Naive thymus-derived CD4-positive, alpha-beta T cell (primary cell): Measurements from ENCODE around the gene TOR4A. TPM values are rescaled to one million over a fixed set of nuclear protein-coding genes. Genes with fewer than 3 reads are reported as not detected.

Source experiments
- ATAC-seq: fragments of 150-1000 bp; cut with Tn5 transposase; 2 replicates; pipeline ENCODE4 v1.10.0; 2021; ENCODE audit warnings: mild to moderate bottlenecking, moderate library complexity
- CTCF ChIA-PET: fragments of 350-600 bp; sonication (Branson Sonifier 250); formaldehyde crosslinking; loops from one replicate; lab custom pipeline; 2021; ENCODE audit warnings: antibody characterized with exemption; lab: Charles Lee
- POLR2A ChIA-PET: fragments of 350-600 bp; sonication (Branson Sonifier 250); formaldehyde crosslinking; loops from one replicate; lab custom pipeline; 2021; ENCODE audit warnings: antibody characterized with exemption, inconsistent platforms; lab: Charles Lee
- DNase-seq, 9 donors: peaks; one replicate each; pipeline versions ENCODE4 v3.0.0 to v3.0.0-alpha.2; 2020 to 2022; ENCODE audit warnings: mixed read lengths in 1 of 9
- H3K27ac ChIP-seq: one replicate; pipeline ENCODE4 v1.7.0; 2013; ENCODE audit warnings: mild to moderate bottlenecking, low read depth, low read length, moderate library complexity
- H3K27me3 ChIP-seq, 2 donors: one replicate each; pipeline ENCODE4 v1.7.0; 2013; ENCODE audit warnings: low read length in 2 of 2, mild to moderate bottlenecking in 2 of 2, moderate library complexity in 2 of 2; ENCODE audit not compliant: control insufficient read depth in 2 of 2, insufficient read depth in 2 of 2
- H3K36me3 ChIP-seq, 3 experiments: 1 replicate in 2 of 3; 2 replicates in 1 of 3; pipeline ENCODE4 v1.7.0; 2013; ENCODE audit warnings: low read length in 3 of 3, mild to moderate bottlenecking in 3 of 3, moderate library complexity in 1 of 3; ENCODE audit not compliant: insufficient read depth in 3 of 3, control insufficient read depth in 2 of 3
- H3K4me1 ChIP-seq, 2 donors: one replicate each; pipeline ENCODE4 v1.7.0; 2013; ENCODE audit warnings: low read length in 2 of 2, mild to moderate bottlenecking in 2 of 2, moderate library complexity in 1 of 2; ENCODE audit not compliant: control insufficient read depth in 2 of 2, insufficient read depth in 2 of 2
- H3K4me3 ChIP-seq: 2 replicates; pipeline ENCODE4 v1.7.0; 2013; ENCODE audit warnings: mild to moderate bottlenecking, low read length
- H3K9me3 ChIP-seq, 3 experiments: 1 replicate in 2 of 3; 2 replicates in 1 of 3; pipeline ENCODE4 v1.7.0; 2013; ENCODE audit warnings: low read length in 3 of 3; ENCODE audit not compliant: control insufficient read depth in 2 of 3
- H3K27ac Mint-ChIP-seq, 9 donors: one replicate each; pipeline ENCODE4 v1.8.0; 2020 to 2022; ENCODE audit warnings: mixed read lengths in 9 of 9, mild to moderate bottlenecking in 8 of 9, moderate library complexity in 5 of 9, inconsistent platforms in 2 of 9
- H3K27me3 Mint-ChIP-seq, 5 donors: one replicate each; pipeline ENCODE4 v1.8.0; 2021 to 2022; ENCODE audit warnings: mixed read lengths in 5 of 5, mild to moderate bottlenecking in 1 of 5
- H3K36me3 Mint-ChIP-seq, 5 donors: one replicate each; pipeline ENCODE4 v1.8.0; 2020 to 2022; ENCODE audit warnings: mixed read lengths in 5 of 5, mild to moderate bottlenecking in 3 of 5, inconsistent platforms in 1 of 5
- H3K4me1 Mint-ChIP-seq, 7 donors: one replicate each; pipeline ENCODE4 v1.8.0; 2020 to 2022; ENCODE audit warnings: mixed read lengths in 7 of 7, mild to moderate bottlenecking in 3 of 7, inconsistent platforms in 1 of 7
- H3K4me3 Mint-ChIP-seq, 10 donors: one replicate each; pipeline ENCODE4 v1.8.0; 2020 to 2022; ENCODE audit warnings: mild to moderate bottlenecking in 10 of 10, mixed read lengths in 10 of 10, moderate library complexity in 6 of 10, inconsistent platforms in 2 of 10
- H3K9me3 Mint-ChIP-seq, 11 donors: one replicate each; pipeline ENCODE4 v1.8.0; 2020 to 2022; ENCODE audit warnings: mixed read lengths in 11 of 11, mild to moderate bottlenecking in 4 of 11, inconsistent platforms in 1 of 11, moderate library complexity in 1 of 11
- intact Hi-C, 2 donors: fragments of 100-400 bp; cut with micrococcal nuclease; formaldehyde crosslinking; loops; one replicate each; pipeline ENCODE4 v1.15.1; 2023
- polyA plus RNA-seq, 2 donors: library from polyadenylated mRNA; unstranded; fragments of 300-500 nt; fragmentation: Illumina TruSeq; gene quantifications; one replicate each; pipeline ENCODE4 v1.2.3, GENCODE V29; 2021
- total RNA-seq, 6 experiments: library from RNA in 5 of 6; stranded (reverse) in 5 of 6; gene quantifications; 1 replicate in 5 of 6; 2 replicates in 1 of 6; pipeline ENCODE4 v1.2.3 and lab custom pipeline; 2021 to 2026

TOR4A gene
- total and polyA plus RNA-seq, 7 experiments from 2014 or later, result 0.07 to 16.6 (median 1.7) TPM; not detected in 1

- no peaks in the 10 kb centered on the region for H3K27me3 ChIP-seq
- CTCF ChIA-PET, result interaction anchor here (1.0 to 1.3 kb wide), 2 partner anchors 12 to 30 kb away, joined by 3 read pairs; no protein-coding TSS in a partner anchor
- POLR2A ChIA-PET, result interaction anchor here (0.8 kb wide), 1 partner anchor 105 kb away, joined by 3 read pairs; no protein-coding TSS in a partner anchor
These were observed 42.6 kb upstream of the TOR4A start for GRCh38 chr9:137234758-137235423.

DNA sequence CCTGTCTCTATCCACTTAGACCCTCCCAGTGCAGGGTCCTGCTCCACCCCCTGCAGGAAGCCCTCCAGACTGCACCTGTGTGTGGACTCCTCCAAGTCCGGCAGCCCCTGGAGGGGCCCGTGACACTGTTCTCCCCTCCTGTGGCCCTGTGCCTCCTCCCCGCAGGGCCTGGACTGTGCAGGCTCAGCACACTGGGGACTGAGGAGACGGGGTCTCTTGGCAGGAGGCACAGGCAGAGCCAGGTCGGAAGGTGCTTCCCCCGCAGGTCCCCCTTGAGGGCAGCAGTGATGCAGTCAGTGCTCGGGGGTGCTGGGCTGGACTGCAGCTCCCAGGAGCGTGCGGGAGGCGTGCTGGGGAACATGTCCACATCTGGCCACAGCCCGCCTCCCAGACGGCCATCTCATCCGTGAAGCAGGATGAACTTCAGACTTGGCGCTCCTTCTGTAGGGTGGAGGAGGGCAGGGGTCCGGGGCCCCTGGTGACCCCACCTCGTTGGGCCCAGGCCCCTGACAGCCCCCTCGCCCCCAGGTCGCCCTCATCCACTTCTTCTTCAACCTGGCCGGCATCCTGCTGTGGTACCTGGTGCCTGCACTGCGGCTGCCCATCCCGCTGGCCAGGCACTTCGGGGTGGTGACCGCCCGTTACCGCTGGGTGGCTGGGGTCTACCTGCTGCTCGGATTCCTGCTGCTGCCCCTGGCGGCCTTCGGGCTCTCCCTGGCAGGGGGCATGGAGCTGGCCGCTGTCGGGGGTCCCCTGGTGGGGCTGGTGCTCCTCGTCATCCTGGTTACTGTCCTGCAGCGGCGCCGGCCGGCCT lies 41.9 kb upstream of the TOR4A start:
- Mint-ChIP-seq H3K27me3 (peaks cover 0 to 10% (median 0%) of the 10 kb centered on the region in 5 donors), H3K36me3 (no peaks in the 10 kb centered on the region), H3K4me3 (no peak overlapping the region), H3K27ac (no peak overlapping the region), H3K9me3 (peaks cover 0 to 2% (median 0%) of the 10 kb centered on the region in 11 donors), H3K4me1 (peaks cover 4 to 12% (median 11%) of the 10 kb centered on the region in 7 donors)
- Histone ChIP-seq H3K4me1 (peaks cover 6 to 13% of the 10 kb centered on the region in 2 donors), H3K27me3 (no peaks in the 10 kb centered on the region), H3K9me3 (no peaks in the 10 kb centered on the region), H3K4me3 (no peak overlapping the region), H3K27ac (no peak overlapping the region), H3K36me3 (no peaks in the 10 kb centered on the region)
- intact Hi-C loops, result loop anchor here (1.0 to 5.0 kb wide), 8 partner anchors 12 to 206 kb away; partner anchors contain the start of genes NELFB (in 2 of the 2), NDOR1 (in 1 of the 2), NPDC1 (in 1 of the 2) and TMEM203 (in 1 of the 2)
- no peak for DNase-seq
- ChIA-PET CTCF (interaction anchor here (1.0 to 2.2 kb wide), 5 partner anchors 13 to 140 kb away, joined by 3 to 10 read pairs (median 3); no protein-coding TSS in a partner anchor), POLR2A (interaction anchor here (0.7 to 10.7 kb wide), 5 partner anchors 12 to 149 kb away, joined by 3 to 168 read pairs (median 4); partner anchors contain the start of genes MAN1B1, NELFB, RNF208 and STPG3)
- ATAC-seq, result no peak

More at GRCh38 chr9:137234758-137235423, 42.6 kb upstream of the TOR4A start:
- H3K27ac ChIP-seq, result no peak overlapping the region
- ATAC-seq (no peak), DNase-seq (no peak)
- peaks cover 6 to 13% of the 10 kb centered on the region in 2 donors for H3K4me1 ChIP-seq
- intact Hi-C loops, result loop anchor here in 1 of 2 donors (5.0 kb wide), 1 partner anchor 188 kb away; the partner anchor contains the start of gene NPDC1
- Mint-ChIP-seq H3K36me3 (no peaks in the 10 kb centered on the region), H3K9me3 (peaks cover 0 to 2% (median 0%) of the 10 kb centered on the region in 11 donors), H3K4me1 (peaks cover 4 to 12% (median 10%) of the 10 kb centered on the region in 7 donors), H3K27ac (peak overlapping the region in 1 of 9 donors; percentile 42), H3K4me3 (no peak overlapping the region), H3K27me3 (peaks cover 0 to 10% (median 0%) of the 10 kb centered on the region in 5 donors)
- H3K36me3 ChIP-seq, result no peaks in the 10 kb centered on the region
- no peaks in the 10 kb centered on the region for H3K9me3 ChIP-seq
- no peak overlapping the region for H3K4me3 ChIP-seq

DNA sequence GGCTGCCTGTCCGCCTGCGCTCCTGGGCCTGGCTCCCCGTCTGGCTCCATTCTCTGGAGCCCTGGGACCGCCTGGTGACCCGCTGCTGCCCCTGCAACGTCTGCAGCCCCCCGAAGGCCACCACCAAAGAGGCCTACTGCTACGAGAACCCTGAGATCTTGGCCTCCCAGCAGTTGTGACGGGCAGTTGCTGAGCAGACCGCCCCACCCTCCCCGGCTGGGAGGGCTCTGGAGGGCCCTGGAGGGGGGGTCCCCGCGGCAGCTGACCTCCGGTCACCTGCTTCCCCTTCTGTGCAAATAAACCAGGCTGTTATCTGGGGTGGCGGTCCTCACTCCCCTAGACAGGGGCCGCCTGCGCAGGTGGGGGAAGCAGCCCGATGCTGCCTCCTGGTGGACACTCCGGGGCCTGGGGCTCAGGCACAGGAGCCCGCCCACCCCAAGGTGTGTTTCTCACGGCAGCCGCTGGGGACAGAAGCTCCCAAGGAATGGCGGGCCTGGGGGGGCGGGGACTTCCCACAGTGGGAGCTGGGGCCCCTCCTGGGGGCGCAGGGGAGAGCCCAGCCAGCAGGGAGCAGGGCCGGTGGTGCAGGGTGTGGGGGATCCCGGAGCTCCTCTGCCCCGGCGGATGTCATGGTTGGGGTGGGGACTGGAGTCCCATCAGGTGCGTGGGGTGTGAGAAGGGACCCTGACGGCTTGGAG lies 41.1 kb upstream of the TOR4A start:
- peak; percentile 56 for ATAC-seq
- Histone ChIP-seq H3K27me3 (no peaks in the 10 kb centered on the region), H3K9me3 (no peaks in the 10 kb centered on the region), H3K4me1 (peaks cover 6 to 13% of the 10 kb centered on the region in 2 donors), H3K36me3 (no peaks in the 10 kb centered on the region), H3K27ac (no peak overlapping the region), H3K4me3 (peak overlapping the region; percentile 27)
- peaks cover 4 to 16% (median 11%) of the 10 kb centered on the region in 7 donors for H3K4me1 Mint-ChIP-seq
- ChIA-PET POLR2A (interaction anchor here (0.7 to 10.7 kb wide), 9 partner anchors 13 to 446 kb away, joined by 3 to 168 read pairs (median 3); partner anchors contain the start of genes MAN1B1, NELFB, RNF208 and STPG3), CTCF (interaction anchor here (0.5 to 2.2 kb wide), 16 partner anchors 9 to 757 kb away, joined by 3 to 13 read pairs (median 4); partner anchors contain the start of genes MAN1B1 and RNF224)
- peak; percentile 79 to 93 (median 87) for DNase-seq
- H3K9me3 Mint-ChIP-seq, result peaks cover 0 to 6% (median 0%) of the 10 kb centered on the region in 11 donors
- intact Hi-C loops, result loop anchor here (1.0 to 5.0 kb wide), 8 partner anchors 13 to 207 kb away; partner anchors contain the start of genes NELFB (in 2 of the 2), NDOR1 (in 1 of the 2), NPDC1 (in 1 of the 2) and TMEM203 (in 1 of the 2)
- H3K27me3 Mint-ChIP-seq, result peaks cover 0 to 10% (median 0%) of the 10 kb centered on the region in 5 donors
- H3K27ac Mint-ChIP-seq, result no peak overlapping the region
- peak overlapping the region in 2 of 10 donors; percentile 25 for H3K4me3 Mint-ChIP-seq
- peaks cover 0 to 4% (median 0%) of the 10 kb centered on the region in 5 donors for H3K36me3 Mint-ChIP-seq

DNA sequence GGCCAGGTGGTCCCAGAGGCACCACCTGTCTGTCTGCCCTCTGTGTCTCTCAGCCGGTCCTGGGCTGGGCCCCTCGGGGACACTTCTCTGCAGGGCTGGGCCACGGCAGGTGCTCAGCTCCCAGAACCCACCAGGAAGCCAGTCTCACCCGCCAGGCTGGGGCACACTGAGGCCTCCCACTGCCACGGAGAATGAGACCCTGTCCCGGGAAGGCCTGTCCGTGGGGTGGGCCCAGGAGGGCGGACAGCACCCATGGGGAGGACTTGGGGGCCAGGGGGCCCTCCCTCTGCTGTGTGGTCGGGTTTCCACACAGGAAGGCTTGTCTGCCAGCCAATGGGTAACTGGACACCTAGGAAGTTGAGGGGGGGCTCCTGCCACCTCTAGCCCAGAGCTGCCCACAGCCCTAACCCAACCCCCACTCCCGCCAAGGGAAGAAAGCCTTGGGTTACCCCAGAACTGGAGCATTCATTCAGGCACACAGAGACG lies 40.5 kb upstream of the TOR4A start:
- H3K27me3 Mint-ChIP-seq, result peaks cover 0 to 9% (median 0%) of the 10 kb centered on the region in 5 donors
- intact Hi-C loops, result loop anchor here (1.0 to 5.0 kb wide), 8 partner anchors 14 to 208 kb away; partner anchors contain the start of genes NELFB (in 2 of the 2), NDOR1 (in 1 of the 2), NPDC1 (in 1 of the 2) and TMEM203 (in 1 of the 2)
- peaks cover 4 to 16% (median 11%) of the 10 kb centered on the region in 7 donors for H3K4me1 Mint-ChIP-seq
- peaks cover 0 to under 1% (median 0%) of the 10 kb centered on the region in 3 experiments for H3K36me3 ChIP-seq
- H3K36me3 Mint-ChIP-seq, result peaks cover 0 to 4% (median 0%) of the 10 kb centered on the region in 5 donors
- no peak overlapping the region for H3K27ac Mint-ChIP-seq
- peaks cover 0 to 6% (median 0%) of the 10 kb centered on the region in 11 donors for H3K9me3 Mint-ChIP-seq
- no peaks in the 10 kb centered on the region for H3K27me3 ChIP-seq
- H3K4me1 ChIP-seq, result peaks cover 7 to 15% of the 10 kb centered on the region in 2 donors
- ATAC-seq (no peak), DNase-seq (no peak)
- POLR2A ChIA-PET, result interaction anchor here (0.7 to 10.7 kb wide), 8 partner anchors 14 to 446 kb away, joined by 3 to 168 read pairs (median 3); partner anchors contain the start of genes NELFB, RNF208, STPG3 and TMEM141
- H3K27ac ChIP-seq, result no peak overlapping the region
- peak overlapping the region; percentile 27 for H3K4me3 ChIP-seq
- no peaks in the 10 kb centered on the region for H3K9me3 ChIP-seq
- CTCF ChIA-PET, result interaction anchor here (0.5 to 2.2 kb wide), 16 partner anchors 10 to 756 kb away, joined by 3 to 13 read pairs (median 4); partner anchors contain the start of genes MAN1B1 and RNF224
- H3K4me3 Mint-ChIP-seq, result peak overlapping the region in 2 of 10 donors; percentile 25
